Measurements from ENCODE around the gene ACOX2. TPM values are rescaled to one million over a fixed set of nuclear protein-coding genes. Genes with fewer than 3 reads are reported as not detected.

ACOX2 gene
- total and polyA plus RNA-seq, 2 of the 13 experiments (the other 11 are each of a cell fraction or from before 2014, with no cell fraction given) = 42.6 to 98.5 TPM

DNA sequence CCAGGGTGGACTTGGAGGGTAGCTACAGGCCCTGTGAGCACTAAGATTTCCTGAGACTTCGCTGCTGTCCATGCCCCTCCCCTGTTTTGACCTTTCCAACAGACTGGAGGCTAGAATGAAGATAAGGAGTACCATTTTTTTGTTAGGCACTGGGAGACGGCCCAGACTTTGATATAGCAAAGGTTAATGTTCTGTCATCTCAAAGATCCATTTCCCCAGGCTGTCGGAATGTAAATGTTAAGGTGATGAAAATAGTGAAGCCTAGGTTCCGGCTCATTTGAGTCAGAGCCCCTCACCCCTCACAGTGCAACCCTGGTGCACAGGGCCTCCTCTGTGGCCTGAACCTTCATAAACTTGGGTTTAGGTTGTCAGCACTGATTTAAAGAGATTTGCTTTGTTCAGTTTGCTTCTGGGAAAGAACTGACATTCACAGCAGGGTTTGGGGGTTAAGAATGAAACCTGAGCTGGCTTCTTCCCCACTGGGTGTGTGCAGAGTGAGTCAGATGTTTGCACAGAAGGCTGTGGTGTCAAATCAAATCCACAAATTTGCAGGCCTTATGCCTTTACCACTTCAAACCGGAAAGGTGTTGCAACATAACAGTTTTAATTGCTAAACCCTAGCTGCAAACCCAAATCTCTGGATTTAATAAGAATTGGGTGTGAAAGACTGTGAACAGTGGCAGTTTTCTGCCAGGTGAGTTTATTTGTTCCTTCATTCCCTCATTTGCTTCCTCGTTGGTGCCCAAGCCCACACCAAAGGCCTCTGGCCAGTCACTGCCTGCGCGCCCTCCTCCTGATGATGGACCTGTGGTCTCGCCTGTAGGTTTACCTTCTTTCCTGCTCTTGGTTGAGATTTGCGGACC is 65.7 kb downstream of the ACOX2 start (continued):
- 0 out of 2 replicates have a peak, but pooled peaks have one; percentile 27 for TF ChIP-seq GABPB1 (CRISPR knock-in tag; IDR thresholded peaks at IDR 0.05)
- no peak for TF ChIP-seq EEA1 (CRISPR knock-in tag; IDR thresholded peaks at IDR 0.05; ENCODE audit: borderline replicate concordance)
- 0 out of 2 replicates have a peak, but pooled peaks have one; percentile 72 for TF ChIP-seq ZNF615 (CRISPR knock-in tag; IDR thresholded peaks at IDR 0.05; ENCODE audit: borderline replicate concordance)
- no peak for TF ChIP-seq KDM2A (CRISPR knock-in tag; IDR thresholded peaks at IDR 0.05; ENCODE audit: borderline replicate concordance, low read depth)
- TF ChIP-seq RBM22 (optimal IDR thresholded peaks at IDR 0.05; ENCODE audit: low read length) = no peak
- TF ChIP-seq, protein P1, sequence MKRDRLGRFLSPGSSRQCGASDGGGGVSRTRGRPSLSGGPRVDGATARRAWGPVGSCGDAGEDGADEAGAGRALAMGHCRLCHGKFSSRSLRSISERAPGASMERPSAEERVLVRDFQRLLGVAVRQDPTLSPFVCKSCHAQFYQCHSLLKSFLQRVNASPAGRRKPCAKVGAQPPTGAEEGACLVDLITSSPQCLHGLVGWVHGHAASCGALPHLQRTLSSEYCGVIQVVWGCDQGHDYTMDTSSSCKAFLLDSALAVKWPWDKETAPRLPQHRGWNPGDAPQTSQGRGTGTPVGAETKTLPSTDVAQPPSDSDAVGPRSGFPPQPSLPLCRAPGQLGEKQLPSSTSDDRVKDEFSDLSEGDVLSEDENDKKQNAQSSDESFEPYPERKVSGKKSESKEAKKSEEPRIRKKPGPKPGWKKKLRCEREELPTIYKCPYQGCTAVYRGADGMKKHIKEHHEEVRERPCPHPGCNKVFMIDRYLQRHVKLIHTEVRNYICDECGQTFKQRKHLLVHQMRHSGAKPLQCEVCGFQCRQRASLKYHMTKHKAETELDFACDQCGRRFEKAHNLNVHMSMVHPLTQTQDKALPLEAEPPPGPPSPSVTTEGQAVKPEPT (CRISPR knock-in tag; IDR thresholded peaks at IDR 0.05; ENCODE audit: low read depth) = 0 out of 2 replicates have a peak, but pooled peaks have one; percentile 25
- peak; percentile 47; the same call in 1 of the 2 replicates for TF ChIP-seq HOXA5 (CRISPR knock-in tag; IDR thresholded peaks at IDR 0.05)
- no peak for TF ChIP-seq CENPX (CRISPR knock-in tag; IDR thresholded peaks at IDR 0.05)
- no peak for TF ChIP-seq ZNF296 (CRISPR knock-in tag; conservative IDR thresholded peaks at IDR 0.05)
- TF ChIP-seq SIN3A (IDR thresholded peaks at IDR 0.05; ENCODE audit: borderline replicate concordance, low read depth, low read length) = peak; percentile 59; the same call in 1 of the 2 replicates
- TF ChIP-seq MED1 (CRISPR knock-in tag; IDR thresholded peaks at IDR 0.05) = peak; percentile 89
- peak; percentile 80 for TF ChIP-seq HDAC1 (CRISPR knock-in tag; IDR thresholded peaks at IDR 0.05)
- TF ChIP-seq, protein P2, sequence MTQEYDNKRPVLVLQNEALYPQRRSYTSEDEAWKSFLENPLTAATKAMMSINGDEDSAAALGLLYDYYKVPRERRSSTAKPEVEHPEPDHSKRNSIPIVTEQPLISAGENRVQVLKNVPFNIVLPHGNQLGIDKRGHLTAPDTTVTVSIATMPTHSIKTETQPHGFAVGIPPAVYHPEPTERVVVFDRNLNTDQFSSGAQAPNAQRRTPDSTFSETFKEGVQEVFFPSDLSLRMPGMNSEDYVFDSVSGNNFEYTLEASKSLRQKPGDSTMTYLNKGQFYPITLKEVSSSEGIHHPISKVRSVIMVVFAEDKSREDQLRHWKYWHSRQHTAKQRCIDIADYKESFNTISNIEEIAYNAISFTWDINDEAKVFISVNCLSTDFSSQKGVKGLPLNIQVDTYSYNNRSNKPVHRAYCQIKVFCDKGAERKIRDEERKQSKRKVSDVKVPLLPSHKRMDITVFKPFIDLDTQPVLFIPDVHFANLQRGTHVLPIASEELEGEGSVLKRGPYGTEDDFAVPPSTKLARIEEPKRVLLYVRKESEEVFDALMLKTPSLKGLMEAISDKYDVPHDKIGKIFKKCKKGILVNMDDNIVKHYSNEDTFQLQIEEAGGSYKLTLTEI (CRISPR knock-in tag; conservative IDR thresholded peaks at IDR 0.05) = no peak
- TF ChIP-seq, protein P3, sequence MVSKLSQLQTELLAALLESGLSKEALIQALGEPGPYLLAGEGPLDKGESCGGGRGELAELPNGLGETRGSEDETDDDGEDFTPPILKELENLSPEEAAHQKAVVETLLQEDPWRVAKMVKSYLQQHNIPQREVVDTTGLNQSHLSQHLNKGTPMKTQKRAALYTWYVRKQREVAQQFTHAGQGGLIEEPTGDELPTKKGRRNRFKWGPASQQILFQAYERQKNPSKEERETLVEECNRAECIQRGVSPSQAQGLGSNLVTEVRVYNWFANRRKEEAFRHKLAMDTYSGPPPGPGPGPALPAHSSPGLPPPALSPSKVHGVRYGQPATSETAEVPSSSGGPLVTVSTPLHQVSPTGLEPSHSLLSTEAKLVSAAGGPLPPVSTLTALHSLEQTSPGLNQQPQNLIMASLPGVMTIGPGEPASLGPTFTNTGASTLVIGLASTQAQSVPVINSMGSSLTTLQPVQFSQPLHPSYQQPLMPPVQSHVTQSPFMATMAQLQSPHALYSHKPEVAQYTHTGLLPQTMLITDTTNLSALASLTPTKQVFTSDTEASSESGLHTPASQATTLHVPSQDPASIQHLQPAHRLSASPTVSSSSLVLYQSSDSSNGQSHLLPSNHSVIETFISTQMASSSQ (IDR thresholded peaks at IDR 0.05; ENCODE audit: low read depth) = 0 out of 2 replicates have a peak, but pooled peaks have one; percentile 67
- TF ChIP-seq, protein P3 (CRISPR knock-in tag; IDR thresholded peaks at IDR 0.05; ENCODE audit: borderline replicate concordance) = peak; percentile 48; the same call in 1 of the 2 replicates
- TF ChIP-seq RCOR2 (CRISPR knock-in tag; IDR thresholded peaks at IDR 0.05) = peak; percentile 80; the same call in 1 of the 2 replicates
- peak; percentile 37; the same call in 1 of the 2 replicates for TF ChIP-seq ESRRA (CRISPR knock-in tag; IDR thresholded peaks at IDR 0.05; ENCODE audit: low read depth)
- TF ChIP-seq ZNF556 (CRISPR knock-in tag; IDR thresholded peaks at IDR 0.05; ENCODE audit: borderline replicate concordance) = peak; percentile 73; the same call in 1 of the 2 replicates
- no peak for TF ChIP-seq NCOA1 (CRISPR knock-in tag; IDR thresholded peaks at IDR 0.05)
- TF ChIP-seq NONO (IDR thresholded peaks at IDR 0.05) = no peak
- TF ChIP-seq NONO (CRISPR knock-in tag; conservative IDR thresholded peaks at IDR 0.05) = peak; percentile 85; the same call in 1 of the 2 replicates
- TF ChIP-seq ZBTB20 (CRISPR knock-in tag; IDR thresholded peaks at IDR 0.05; ENCODE audit: borderline replicate concordance, low read depth) = peak; percentile 91; the same call in 1 of the 2 replicates
